Measurements from ENCODE around the gene FAM83B. TPM values are rescaled to one million over a fixed set of nuclear protein-coding genes. Genes with fewer than 3 reads are reported as not detected.

Gene FAM83B
- total and polyA plus RNA-seq, 10 of the 15 experiments (the other 5 are each of a cell fraction or from before 2014, with no cell fraction given): 0.05 TPM; not detected in 9

DNA sequence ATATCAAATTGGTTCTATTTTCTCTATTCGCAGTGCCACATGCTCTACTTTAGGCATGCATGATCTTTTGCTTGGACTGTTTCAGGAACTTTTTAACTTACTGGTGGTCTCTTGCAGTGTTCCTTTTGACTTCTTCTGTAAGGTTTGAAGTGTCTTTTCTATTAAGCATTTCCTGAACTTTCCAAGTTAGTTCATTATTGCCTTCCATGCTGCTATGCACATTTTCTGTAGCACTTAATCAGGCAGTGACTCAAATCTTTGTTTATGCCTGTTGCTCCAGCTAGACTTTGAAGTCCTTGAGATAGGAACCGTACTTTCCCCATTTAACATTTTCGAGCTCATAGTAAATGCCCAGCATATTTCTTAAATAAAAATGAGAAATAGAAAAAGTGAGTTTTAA is 52.2 kb downstream of the FAM83B start:
- Histone ChIP-seq H3K36me3 (ENCODE audit: control insufficient read depth in 2 of 2, insufficient read depth in 2 of 2, low read length in 1 of 2) (no peaks in the 10 kb centered on the region), H3K9me3 (replicated peaks; ENCODE audit: control insufficient read depth, insufficient read depth, low read length) (no peaks in the 10 kb centered on the region), H2AFZ (ENCODE audit: control insufficient read depth, low read depth, low read length) (no peak overlapping the region), H3K27me3 (replicated peaks in 1 of 2; ENCODE audit: control insufficient read depth in 2 of 2, insufficient read depth in 2 of 2, low read length in 1 of 2) (no peaks in the 10 kb centered on the region), H3K27ac (ENCODE audit: control insufficient read depth, insufficient read depth) (no peak overlapping the region), H3K9ac (ENCODE audit: control insufficient read depth, insufficient read depth, low read length) (no peak overlapping the region), H3K79me2 (ENCODE audit: control insufficient read depth, insufficient read depth, low read length) (no peaks in the 10 kb centered on the region), H3K4me3 (no peak overlapping the region), H4K20me1 (ENCODE audit: control insufficient read depth, insufficient read depth) (no peaks in the 10 kb centered on the region), H3K4me1 (ENCODE audit: control insufficient read depth, insufficient read depth, low read length) (no peaks in the 10 kb centered on the region), H3K4me2 (ENCODE audit: control insufficient read depth, insufficient read depth) (no peak overlapping the region)
- 33% methylated on average over 3 of the region's 3 CpGs for WGBS (ENCODE audit: insufficient coverage, insufficient replicate concordance, low lambda C conversion rate, missing lambda C conversion rate)
- RAD21 ChIA-PET (ENCODE audit: unreplicated experiment): no interaction called here
- in situ Hi-C loops (cut with MboI): no loop called here
- BruUV-seq (replicated peaks): no TSS peak
- ATAC-seq (no peak), FAIRE-seq (no peak), DNase-seq (ENCODE audit: low read depth, low spot score) (no peak)
- CTCF ChIA-PET: no interaction called here
- SMC1A ChIA-PET (ENCODE audit: uncharacterized antibody, unreplicated experiment): no interaction called here
- intact Hi-C loops (cut with micrococcal nuclease; ENCODE audit: unreplicated experiment): no loop called here
- POLR2A ChIA-PET: no interaction called here
- no peak for TF ChIP-seq ZNF622 (IDR thresholded peaks at IDR 0.05)
- TF ChIP-seq IKZF2 (IDR thresholded peaks at IDR 0.05): no peak
- no peak for TF ChIP-seq ZNF217 (IDR thresholded peaks at IDR 0.05)
- no peak for TF ChIP-seq POLR2A (IDR thresholded peaks at IDR 0.05; ENCODE audit: low read depth, low read length)
- TF ChIP-seq YBX1 (IDR thresholded peaks at IDR 0.05): no peak
- no peak for TF ChIP-seq SUZ12 (IDR thresholded peaks at IDR 0.05; ENCODE audit: unreplicated experiment)
- no peak for TF ChIP-seq MTA3 (IDR thresholded peaks at IDR 0.05; ENCODE audit: borderline replicate concordance, low read length)
- TF ChIP-seq, protein P1, sequence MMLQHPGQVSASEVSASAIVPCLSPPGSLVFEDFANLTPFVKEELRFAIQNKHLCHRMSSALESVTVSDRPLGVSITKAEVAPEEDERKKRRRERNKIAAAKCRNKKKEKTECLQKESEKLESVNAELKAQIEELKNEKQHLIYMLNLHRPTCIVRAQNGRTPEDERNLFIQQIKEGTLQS (IDR thresholded peaks at IDR 0.05; ENCODE audit: borderline replicate concordance, extremely low read depth, low read depth, low read length): no peak
- TF ChIP-seq, protein P2, sequence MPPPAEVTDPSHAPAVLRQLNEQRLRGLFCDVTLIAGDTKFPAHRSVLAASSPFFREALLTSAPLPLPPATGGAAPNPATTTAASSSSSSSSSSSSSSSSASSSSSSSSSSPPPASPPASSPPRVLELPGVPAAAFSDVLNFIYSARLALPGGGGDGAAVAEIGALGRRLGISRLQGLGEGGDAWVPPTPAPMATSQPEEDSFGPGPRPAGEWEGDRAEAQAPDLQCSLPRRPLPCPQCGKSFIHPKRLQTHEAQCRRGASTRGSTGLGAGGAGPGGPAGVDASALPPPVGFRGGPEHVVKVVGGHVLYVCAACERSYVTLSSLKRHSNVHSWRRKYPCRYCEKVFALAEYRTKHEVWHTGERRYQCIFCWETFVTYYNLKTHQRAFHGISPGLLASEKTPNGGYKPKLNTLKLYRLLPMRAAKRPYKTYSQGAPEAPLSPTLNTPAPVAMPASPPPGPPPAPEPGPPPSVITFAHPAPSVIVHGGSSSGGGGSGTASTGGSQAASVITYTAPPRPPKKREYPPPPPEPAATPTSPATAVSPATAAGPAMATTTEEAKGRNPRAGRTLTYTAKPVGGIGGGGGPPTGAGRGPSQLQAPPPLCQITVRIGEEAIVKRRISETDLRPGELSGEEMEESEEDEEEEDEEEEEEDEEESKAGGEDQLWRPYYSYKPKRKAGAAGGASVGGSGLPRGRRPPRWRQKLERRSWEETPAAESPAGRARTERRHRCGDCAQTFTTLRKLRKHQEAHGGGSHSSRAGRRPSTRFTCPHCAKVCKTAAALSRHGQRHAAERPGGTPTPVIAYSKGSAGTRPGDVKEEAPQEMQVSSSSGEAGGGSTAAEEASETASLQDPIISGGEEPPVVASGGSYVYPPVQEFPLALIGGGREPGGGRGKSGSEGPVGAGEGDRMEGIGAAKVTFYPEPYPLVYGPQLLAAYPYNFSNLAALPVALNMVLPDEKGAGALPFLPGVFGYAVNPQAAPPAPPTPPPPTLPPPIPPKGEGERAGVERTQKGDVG (CRISPR knock-in tag; IDR thresholded peaks at IDR 0.05): no peak
- TF ChIP-seq, protein P3, sequence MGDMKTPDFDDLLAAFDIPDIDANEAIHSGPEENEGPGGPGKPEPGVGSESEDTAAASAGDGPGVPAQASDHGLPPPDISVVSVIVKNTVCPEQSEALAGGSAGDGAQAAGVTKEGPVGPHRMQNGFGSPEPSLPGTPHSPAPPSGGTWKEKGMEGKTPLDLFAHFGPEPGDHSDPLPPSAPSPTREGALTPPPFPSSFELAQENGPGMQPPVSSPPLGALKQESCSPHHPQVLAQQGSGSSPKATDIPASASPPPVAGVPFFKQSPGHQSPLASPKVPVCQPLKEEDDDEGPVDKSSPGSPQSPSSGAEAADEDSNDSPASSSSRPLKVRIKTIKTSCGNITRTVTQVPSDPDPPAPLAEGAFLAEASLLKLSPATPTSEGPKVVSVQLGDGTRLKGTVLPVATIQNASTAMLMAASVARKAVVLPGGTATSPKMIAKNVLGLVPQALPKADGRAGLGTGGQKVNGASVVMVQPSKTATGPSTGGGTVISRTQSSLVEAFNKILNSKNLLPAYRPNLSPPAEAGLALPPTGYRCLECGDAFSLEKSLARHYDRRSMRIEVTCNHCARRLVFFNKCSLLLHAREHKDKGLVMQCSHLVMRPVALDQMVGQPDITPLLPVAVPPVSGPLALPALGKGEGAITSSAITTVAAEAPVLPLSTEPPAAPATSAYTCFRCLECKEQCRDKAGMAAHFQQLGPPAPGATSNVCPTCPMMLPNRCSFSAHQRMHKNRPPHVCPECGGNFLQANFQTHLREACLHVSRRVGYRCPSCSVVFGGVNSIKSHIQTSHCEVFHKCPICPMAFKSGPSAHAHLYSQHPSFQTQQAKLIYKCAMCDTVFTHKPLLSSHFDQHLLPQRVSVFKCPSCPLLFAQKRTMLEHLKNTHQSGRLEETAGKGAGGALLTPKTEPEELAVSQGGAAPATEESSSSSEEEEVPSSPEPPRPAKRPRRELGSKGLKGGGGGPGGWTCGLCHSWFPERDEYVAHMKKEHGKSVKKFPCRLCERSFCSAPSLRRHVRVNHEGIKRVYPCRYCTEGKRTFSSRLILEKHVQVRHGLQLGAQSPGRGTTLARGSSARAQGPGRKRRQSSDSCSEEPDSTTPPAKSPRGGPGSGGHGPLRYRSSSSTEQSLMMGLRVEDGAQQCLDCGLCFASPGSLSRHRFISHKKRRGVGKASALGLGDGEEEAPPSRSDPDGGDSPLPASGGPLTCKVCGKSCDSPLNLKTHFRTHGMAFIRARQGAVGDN (IDR thresholded peaks at IDR 0.05): no peak
- TF ChIP-seq MXI1 (IDR thresholded peaks at IDR 0.05; ENCODE audit: low read depth, low read length): no peak
- TF ChIP-seq, protein P4, sequence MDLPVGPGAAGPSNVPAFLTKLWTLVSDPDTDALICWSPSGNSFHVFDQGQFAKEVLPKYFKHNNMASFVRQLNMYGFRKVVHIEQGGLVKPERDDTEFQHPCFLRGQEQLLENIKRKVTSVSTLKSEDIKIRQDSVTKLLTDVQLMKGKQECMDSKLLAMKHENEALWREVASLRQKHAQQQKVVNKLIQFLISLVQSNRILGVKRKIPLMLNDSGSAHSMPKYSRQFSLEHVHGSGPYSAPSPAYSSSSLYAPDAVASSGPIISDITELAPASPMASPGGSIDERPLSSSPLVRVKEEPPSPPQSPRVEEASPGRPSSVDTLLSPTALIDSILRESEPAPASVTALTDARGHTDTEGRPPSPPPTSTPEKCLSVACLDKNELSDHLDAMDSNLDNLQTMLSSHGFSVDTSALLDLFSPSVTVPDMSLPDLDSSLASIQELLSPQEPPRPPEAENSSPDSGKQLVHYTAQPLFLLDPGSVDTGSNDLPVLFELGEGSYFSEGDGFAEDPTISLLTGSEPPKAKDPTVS (IDR thresholded peaks at IDR 0.05; ENCODE audit: low read depth, low read length): no peak
- TF ChIP-seq TCF7 (IDR thresholded peaks at IDR 0.05; ENCODE audit: borderline replicate concordance): no peak
- TF ChIP-seq ZNF384 (IDR thresholded peaks at IDR 0.05; ENCODE audit: borderline replicate concordance, low read depth, low read length): no peak
- no peak for TF ChIP-seq HDAC6 (IDR thresholded peaks at IDR 0.05; ENCODE audit: unreplicated experiment)
- TF ChIP-seq ASH2L (IDR thresholded peaks at IDR 0.05; ENCODE audit: borderline replicate concordance, low read depth): no peak

Measured in GM12878 (cell line).